Fibroblast of lung (primary cell): ENCODE measurements around the gene CSH2.
"Not testable (repeated sequence)": the region's sequence is repeated elsewhere in the genome, so short reads cannot be mapped to it uniquely, and the experiment has no call there.

ENCODE experiments used
- CTCF ChIP-seq, 2 donors: IDR thresholded peaks in 1 of 2; conservative IDR thresholded peaks in 1 of 2; 1 replicate in 1 of 2; 2 replicates in 1 of 2; pipeline ENCODE4 v1.5.1; 2011 to 2012; ENCODE audit warnings: low read length in 2 of 2, control low read depth in 1 of 2, inconsistent platforms in 1 of 2, low read depth in 1 of 2, mild to moderate bottlenecking in 1 of 2
- EZH2 ChIP-seq: IDR thresholded peaks from 2 replicates; pipeline ENCODE4 v1.5.1; 2012; ENCODE audit warnings: low read length, control low read depth, mild to moderate bottlenecking; ENCODE audit errors: missing control alignments

- not testable (repeated sequence) for TF ChIP-seq CTCF (conservative IDR thresholded peaks at IDR 0.05 in 1 of 2, IDR thresholded peaks at IDR 0.05 in 1 of 2; ENCODE audit: low read depth in 1 of 2, low read length in 2 of 2); EZH2
These were observed 3.2 kb downstream of the CSH2 start for GRCh38 chr17:63870292-63870665.
